ENCODE data around the gene ANK2. TPM values are rescaled to one million over a fixed set of nuclear protein-coding genes. Genes with fewer than 3 reads are reported as not detected.

ANK2 gene
- total RNA-seq, 2 donors from 2014 or later: 21.3 to 81.6 TPM

DNA sequence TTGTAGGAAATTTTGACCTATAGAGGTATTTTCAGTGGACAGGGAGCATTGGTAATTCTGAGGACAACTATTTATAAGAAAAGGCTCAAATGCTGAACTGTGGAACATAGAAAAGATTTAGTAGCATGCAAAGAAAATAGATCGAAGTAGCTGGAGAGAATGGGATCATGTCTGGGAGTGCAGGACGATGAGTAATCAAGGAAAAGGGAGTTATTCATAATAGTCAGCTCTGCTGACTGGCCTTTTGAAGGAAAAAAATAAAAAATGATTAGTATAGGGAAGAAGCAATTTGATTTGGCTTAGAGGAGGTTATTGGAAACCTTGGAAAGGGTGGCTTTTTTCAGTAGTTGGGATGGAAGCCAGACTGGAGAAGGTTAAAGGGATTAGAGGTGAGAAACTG, 22.9 kb upstream of the ANK2 start:
- Histone ChIP-seq H3K4me3 (no peak overlapping the region), H3K9me3 (no peaks in the 10 kb centered on the region), H3K27me3 (replicated peaks; ENCODE audit: insufficient read depth) (no peaks in the 10 kb centered on the region), H3K27ac (no peak overlapping the region), H3K4me1 (ENCODE audit: control insufficient read depth in 1 of 2, low read depth in 2 of 2) (no peaks in the 10 kb centered on the region), H3K36me3 (no peaks in the 10 kb centered on the region)
- TF ChIP-seq, protein P1, sequence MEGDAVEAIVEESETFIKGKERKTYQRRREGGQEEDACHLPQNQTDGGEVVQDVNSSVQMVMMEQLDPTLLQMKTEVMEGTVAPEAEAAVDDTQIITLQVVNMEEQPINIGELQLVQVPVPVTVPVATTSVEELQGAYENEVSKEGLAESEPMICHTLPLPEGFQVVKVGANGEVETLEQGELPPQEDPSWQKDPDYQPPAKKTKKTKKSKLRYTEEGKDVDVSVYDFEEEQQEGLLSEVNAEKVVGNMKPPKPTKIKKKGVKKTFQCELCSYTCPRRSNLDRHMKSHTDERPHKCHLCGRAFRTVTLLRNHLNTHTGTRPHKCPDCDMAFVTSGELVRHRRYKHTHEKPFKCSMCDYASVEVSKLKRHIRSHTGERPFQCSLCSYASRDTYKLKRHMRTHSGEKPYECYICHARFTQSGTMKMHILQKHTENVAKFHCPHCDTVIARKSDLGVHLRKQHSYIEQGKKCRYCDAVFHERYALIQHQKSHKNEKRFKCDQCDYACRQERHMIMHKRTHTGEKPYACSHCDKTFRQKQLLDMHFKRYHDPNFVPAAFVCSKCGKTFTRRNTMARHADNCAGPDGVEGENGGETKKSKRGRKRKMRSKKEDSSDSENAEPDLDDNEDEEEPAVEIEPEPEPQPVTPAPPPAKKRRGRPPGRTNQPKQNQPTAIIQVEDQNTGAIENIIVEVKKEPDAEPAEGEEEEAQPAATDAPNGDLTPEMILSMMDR (IDR thresholded peaks at IDR 0.05): no peak
- no peak for ATAC-seq (ENCODE audit: insufficient number of reproducible peaks, low FRiP score, low read depth)
- no peak for DNase-seq (ENCODE audit: low spot score)

DNA sequence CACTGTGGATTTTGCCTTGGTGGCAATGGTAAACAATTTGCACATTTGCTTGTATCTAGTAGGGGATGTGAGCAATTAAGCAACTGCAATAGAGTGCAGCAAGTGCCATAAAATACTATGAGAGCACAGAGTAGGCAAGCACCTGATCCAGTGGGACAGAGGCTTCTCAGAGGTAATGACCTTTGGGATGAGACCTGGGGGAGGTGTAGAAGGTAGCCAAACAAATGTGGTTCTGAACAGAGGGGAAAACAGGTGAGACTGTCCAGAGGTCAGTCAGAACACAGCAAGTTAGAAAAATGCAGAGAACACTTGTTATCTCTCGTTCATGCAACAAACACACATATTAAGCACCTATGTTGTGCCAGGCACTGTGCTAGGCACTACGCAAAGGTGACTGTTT, 21.4 kb upstream of the ANK2 start:
- DNase-seq (ENCODE audit: low spot score): no peak
- H3K27me3 ChIP-seq (replicated peaks; ENCODE audit: insufficient read depth): no peaks in the 10 kb centered on the region
- no peaks in the 10 kb centered on the region for H3K36me3 ChIP-seq
- H3K27ac ChIP-seq: no peak overlapping the region
- ATAC-seq (ENCODE audit: insufficient number of reproducible peaks, low FRiP score, low read depth): no peak
- no peaks in the 10 kb centered on the region for H3K9me3 ChIP-seq
- no peaks in the 10 kb centered on the region for H3K4me1 ChIP-seq (ENCODE audit: control insufficient read depth in 1 of 2, low read depth in 2 of 2)
- H3K4me3 ChIP-seq: no peak overlapping the region
- TF ChIP-seq, protein P1 (IDR thresholded peaks at IDR 0.05): no peak

DNA sequence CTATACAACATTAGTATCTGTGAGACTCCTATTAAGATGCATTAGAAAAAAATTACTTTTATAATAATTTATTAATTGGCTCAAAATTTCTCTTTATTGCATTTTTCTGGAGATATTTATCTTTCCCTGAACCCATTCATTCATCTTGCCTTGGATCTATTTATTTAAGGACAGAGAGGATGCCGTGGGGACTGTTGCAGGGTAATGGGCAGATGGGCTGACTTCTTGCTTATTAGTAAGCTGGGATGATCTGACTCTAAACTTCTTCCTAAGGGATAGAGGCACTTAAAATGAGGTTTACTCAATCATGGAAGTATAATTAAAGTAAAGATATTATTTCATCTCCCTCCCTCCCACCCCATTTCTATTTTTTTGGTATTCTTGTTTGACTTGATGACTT, 18.2 kb upstream of the ANK2 start:
- TF ChIP-seq, protein P1 (IDR thresholded peaks at IDR 0.05): no peak

DNA sequence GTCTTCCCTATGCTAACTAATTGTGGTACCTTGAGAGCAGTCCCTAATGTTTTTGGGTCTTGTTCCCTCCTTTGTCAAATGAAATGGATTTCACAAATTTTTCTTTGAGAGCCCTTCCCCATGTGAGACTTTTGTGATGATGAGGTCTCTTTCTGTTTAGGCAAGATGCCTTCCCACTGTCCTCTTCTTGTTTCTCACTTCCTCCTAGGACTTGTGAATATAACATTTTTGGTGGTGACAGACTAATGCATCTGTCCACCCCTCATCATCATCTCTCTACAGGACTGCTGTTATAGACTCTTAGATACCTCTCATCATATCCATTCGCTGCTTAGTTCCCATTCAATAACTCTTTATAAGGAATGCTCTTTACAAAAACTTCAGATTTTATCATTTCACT, 8.7 kb upstream of the ANK2 start:
- no peak for ATAC-seq (ENCODE audit: insufficient number of reproducible peaks, low FRiP score, low read depth)

More for the DNA sequence above, 18.2 kb upstream of the ANK2 start:
- no peak overlapping the region for H3K27ac ChIP-seq
- H3K9me3 ChIP-seq: no peaks in the 10 kb centered on the region
- no peaks in the 10 kb centered on the region for H3K4me1 ChIP-seq (ENCODE audit: control insufficient read depth in 1 of 2, low read depth in 2 of 2)
- no peak overlapping the region for H3K4me3 ChIP-seq
- no peaks in the 10 kb centered on the region for H3K27me3 ChIP-seq (replicated peaks; ENCODE audit: insufficient read depth)
- no peaks in the 10 kb centered on the region for H3K36me3 ChIP-seq
- ATAC-seq (ENCODE audit: insufficient number of reproducible peaks, low FRiP score, low read depth) (no peak), DNase-seq (ENCODE audit: low spot score) (no peak)

DNA sequence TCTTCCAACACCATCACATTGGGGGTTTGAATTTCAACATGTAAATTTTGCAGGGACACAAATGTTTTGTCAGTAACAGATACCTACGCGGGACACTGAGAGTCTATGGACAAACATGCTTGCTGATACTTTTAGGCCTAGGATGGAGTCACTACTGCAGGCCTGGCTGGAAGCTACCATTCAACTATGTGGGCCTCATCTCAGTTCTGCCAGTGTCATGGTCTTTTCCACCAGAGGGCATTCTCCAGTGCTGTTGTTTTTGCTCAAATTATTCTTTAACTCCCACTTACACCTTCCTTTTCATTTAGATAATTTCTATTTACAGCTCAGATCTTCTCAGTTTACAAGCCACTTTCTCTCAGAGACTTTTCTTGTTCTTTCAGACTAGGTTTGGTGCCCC, 7.0 kb upstream of the ANK2 start:
- peaks cover 4% of the 10 kb centered on the region for H3K9me3 ChIP-seq
- no peaks in the 10 kb centered on the region for H3K36me3 ChIP-seq
- H3K27me3 ChIP-seq (replicated peaks; ENCODE audit: insufficient read depth): no peaks in the 10 kb centered on the region
- ATAC-seq (ENCODE audit: insufficient number of reproducible peaks, low FRiP score, low read depth): no peak
- no peaks in the 10 kb centered on the region for H3K4me1 ChIP-seq (ENCODE audit: control insufficient read depth in 1 of 2, low read depth in 2 of 2)
- DNase-seq (ENCODE audit: low spot score): no peak
- TF ChIP-seq, protein P1 (IDR thresholded peaks at IDR 0.05): no peak
- no peak overlapping the region for H3K4me3 ChIP-seq
- no peak overlapping the region for H3K27ac ChIP-seq

More for the DNA sequence above, 8.7 kb upstream of the ANK2 start:
- TF ChIP-seq, protein P1 (IDR thresholded peaks at IDR 0.05): no peak
- Histone ChIP-seq H3K4me3 (no peak overlapping the region), H3K4me1 (ENCODE audit: control insufficient read depth in 1 of 2, low read depth in 2 of 2) (no peaks in the 10 kb centered on the region), H3K36me3 (no peaks in the 10 kb centered on the region), H3K9me3 (peaks cover 4% of the 10 kb centered on the region), H3K27ac (no peak overlapping the region), H3K27me3 (replicated peaks; ENCODE audit: insufficient read depth) (no peaks in the 10 kb centered on the region)
- no peak for DNase-seq (ENCODE audit: low spot score)
